Occipital lobe (tissue), 2 donors: ENCODE results near the gene HADH. TPM values are rescaled to one million over a fixed set of nuclear protein-coding genes. Genes with fewer than 3 reads are reported as not detected.
"Not testable (repeated sequence)": the region's sequence is repeated elsewhere in the genome, so short reads cannot be mapped to it uniquely, and the experiment has no call there.

Experiments
- DNase-seq: peaks from one replicate; lab custom pipeline; 2025; lab: John Stamatoyannopoulos, UW
- total RNA-seq: library from RNA; depleted of rRNA; stranded (reverse); fragments of >200 nt; gene quantifications from one replicate; pipeline ENCODE4 v1.2.3, GENCODE V29; 2014

HADH gene
- total RNA-seq, 1 donor from 2014 or later, result 10.1 TPM

DNA sequence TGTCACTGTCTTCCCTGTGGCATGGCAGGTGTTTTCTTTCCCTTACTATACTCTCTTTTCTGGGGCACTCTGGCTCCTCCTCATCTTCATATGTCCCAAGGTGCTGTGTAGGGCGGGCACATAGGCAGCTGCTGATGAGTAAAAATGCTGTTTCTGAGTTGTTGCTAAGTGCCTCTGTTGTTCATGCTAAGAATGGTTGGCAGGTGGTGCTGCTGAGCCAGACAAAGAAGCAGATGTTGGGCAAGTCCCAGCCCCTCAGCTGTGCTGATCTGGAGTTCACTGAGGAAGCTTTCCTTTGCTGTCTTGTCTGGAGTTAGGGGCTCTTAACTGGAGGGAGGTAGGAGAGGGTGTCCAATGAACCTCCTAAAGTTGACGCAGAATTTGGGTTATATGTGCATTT lies 40.6 kb downstream of the HADH start:
- no peak for DNase-seq

DNA sequence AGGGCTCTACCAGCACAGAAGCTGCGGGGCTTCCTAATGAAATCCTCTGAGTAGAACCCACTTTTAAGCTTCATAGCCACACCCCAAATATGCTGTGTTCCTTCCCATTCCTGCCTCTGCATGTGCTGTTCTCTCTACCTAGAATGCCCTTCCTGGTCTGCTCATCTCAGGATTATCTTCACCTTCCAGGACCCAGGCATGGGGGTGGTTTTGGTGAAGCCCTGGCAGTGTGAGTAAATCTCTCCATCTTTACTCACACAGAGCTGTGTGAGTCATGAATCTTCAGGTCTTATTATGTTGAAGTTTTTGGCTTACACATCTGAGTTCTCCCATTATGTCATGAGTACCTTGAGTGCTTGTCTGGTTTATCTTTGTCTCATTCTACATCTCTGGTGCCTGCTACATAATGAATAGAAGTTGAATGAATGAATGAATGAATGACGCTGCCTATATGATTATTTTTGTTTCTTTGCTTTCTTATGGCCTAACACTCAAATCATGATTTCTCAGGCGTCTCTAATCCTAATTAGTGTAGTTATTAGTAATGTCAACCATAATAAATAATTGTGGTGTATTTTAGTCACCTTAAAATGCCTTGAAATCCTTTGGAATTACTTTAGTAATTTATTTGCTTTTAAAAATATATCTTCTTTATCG lies 41.9 kb downstream of the HADH start:
- no peak for DNase-seq

DNA sequence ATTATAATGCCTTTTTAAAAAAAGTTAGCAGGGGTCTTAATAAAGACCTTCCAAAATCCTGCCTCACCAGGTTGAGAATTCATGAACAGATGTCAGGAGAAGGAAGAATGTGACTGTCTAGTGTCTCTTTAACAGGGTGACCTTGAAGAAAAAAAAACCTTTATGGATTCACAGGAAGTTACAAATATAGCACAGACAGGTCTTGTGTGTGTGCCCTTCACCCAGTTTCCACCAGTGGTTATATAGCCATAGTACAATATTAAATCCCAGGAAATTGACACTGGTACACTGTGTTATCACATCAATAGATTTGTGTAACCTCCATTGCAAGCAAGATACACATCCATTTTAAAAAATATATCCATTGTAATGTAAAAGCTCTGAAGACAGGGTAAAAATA lies 43.7 kb downstream of the HADH start:
- no peak for DNase-seq

DNA sequence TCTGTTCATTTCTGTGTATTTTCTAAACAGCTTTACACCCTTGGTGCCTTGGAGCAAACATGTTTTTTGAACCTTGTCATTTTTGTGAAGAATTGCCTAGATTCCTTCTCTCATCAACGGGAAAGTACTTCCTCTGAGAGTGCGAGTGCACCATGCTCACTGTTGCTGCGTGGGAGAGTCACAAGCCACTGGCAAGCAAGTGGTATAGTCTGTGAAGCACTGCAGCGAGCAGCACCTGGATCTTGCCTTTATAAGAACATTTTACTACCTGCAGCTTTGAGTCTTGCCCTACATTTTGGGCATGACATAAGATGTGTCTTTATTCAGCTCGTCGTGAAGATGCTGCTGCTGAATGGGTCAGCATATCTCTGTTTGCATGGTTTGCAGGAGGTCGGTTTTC lies 44.9 kb downstream of the HADH start:
- DNase-seq, result no peak

DNA sequence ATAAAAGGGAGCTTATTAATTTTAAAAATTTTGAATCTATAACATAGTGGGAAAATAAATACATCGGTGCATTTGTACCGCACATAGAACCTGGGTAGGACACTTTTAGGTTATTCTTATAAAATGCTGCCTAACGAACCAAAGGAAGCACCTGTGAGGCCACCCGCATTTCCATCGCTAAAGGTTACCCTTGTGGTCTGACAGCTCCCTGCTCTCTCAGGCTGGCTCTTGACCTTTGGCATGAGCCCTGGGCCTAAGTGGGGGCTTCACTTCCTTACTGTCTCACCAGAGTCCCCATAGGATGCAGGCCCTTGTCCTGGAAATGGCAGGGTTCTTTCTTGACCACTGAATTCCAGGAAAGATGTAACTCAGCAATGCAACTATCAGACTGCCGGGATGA lies 46.0 kb downstream of the HADH start:
- no peak for DNase-seq

DNA sequence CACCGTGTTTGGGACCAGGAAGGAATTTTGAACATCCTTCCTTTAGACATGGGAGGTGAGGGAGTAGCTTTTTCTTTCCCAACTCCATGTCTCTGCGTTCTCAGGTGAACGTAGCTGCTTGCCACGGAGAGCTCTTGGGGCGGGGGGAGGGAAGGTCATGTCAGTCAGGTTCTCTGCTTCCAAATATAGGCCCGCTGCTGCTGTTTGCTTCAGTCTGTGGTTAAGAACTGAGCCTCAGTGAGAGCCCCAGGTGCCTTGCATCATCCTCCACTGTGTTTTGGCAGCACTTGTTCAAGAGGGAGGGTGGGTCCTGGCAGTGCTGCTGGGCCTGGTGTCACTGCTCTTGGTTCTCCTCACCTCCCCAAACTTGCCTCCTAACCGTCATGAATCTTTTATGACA lies 46.5 kb downstream of the HADH start:
- DNase-seq, result no peak

DNA sequence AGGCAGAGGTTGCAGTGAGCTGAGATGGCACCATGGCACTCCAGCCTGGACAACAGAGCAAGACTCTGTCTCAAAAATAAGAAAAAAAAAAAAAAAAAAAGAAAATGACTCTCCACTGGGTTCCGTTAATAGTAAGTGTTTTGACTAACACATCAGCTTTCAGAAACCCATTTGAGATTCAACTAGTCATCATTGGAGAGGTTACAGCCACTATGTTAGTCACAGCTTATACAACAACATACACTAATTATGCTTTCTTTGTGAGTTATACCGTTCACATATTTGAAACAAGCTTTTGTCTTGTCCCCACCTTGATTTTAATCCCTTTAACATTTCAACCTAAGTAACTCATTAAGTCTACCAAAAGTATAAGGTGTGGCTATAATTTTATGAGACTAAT lies 48.2 kb downstream of the HADH start:
- DNase-seq, result no peak

DNA sequence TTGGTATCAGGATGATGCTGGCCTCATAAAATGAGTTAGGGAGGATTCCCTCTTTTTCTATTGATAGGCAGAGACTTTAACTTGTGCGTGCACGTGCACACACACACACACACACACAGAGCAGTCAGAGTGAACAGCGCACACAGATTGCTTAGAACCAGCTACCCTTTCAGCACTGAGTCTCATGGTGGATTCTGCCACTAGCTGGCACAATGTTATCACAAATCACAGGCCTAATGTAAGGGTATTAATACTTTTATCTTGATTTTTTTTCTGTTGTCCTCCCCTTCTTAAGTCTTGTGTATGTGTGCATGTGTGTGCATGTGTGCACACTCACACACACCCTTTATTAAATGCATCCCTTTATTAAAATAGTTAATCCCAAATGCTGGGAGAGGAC lies 53.2 kb downstream of the HADH start:
- no peak for DNase-seq

DNA sequence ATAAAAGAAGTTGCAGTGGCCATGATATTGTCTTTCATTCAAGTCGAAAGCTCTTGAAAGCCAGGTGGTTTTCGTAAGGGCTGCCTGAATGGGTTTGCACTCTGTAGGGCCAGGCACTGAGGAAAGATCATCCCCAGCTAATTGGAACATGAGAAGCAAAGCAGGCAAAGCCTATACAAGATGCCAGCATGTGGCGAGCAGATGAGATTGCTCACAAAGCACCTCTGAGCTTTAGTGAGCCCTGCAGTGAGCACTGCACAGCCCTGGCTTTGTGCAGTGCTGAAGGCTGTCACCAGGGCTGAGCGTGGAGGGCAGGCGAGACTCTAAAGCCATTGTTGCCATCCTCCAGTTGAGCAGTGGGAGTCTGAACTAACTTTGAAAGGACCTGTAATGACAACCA lies 53.8 kb downstream of the HADH start:
- no peak for DNase-seq

DNA sequence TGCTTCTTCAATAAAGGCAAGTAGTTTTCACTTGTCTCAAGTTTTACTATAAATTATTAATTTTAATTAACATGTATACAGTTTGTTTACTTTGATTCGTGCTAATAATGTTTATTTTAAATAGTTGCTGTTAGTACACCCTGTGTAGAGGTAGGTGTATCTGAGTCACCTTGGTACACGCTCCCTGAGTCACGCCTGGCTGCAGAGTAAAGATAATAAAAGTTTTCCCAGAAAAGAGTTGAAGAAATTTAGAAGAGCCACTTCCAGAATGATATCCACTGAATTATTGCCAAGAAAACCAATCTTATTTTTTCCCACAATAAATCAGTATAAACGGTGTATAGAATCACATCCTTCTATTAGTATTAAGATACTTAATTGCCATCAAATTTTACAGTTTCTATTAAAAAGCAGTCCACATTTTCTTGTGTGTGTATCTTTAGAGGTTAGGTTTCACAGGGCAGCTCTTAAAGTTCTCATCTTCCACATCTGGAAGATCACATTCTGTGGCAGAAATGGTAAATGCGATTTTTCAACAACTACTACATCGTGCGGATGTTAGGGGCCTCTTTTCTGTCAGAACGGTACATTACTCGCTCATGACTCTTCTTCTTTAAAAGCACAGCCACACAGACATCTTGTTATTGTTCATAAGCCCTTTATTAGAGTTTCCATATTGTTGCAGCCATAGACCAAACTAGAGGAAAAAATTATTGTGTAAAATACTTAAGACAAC lies 55.4 kb downstream of the HADH start:
- no peak for DNase-seq

DNA sequence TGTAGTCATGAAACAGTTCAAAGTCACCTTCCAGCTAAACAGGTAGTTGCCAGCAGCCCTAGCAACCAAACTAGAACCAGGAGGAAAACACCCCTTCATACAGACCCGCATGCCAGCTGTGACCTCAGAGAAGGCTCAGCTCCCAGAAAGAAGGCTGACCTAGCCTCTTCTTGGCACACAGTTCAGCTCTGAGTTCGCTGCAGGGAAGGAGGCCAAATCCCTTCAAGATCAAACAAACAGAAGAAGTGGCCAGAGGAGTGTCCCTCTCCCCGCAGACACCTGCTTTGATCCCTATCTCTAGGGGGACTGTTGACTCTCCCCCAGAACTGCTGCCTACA lies 56.0 kb downstream of the HADH start:
- DNase-seq, result no peak

DNA sequence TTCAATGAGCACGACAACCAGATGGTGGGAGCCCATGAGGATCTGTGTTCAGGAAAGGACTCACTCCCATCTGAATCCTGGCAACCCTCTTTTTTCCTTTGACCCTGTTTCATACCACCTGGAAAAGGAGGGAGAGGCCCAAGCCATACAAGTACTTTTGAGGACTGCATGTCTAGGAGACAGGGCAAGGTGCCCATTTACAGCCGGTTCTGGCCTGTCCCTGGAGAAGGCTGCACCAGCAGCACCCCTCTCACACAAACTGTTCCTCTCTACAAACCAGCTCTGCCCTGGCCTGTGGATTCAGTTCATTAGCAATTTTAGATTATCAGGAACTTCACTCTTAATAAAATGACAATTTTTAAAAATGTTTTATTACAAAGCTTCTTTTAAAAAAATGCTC lies 57.5 kb downstream of the HADH start:
- DNase-seq, result no peak

DNA sequence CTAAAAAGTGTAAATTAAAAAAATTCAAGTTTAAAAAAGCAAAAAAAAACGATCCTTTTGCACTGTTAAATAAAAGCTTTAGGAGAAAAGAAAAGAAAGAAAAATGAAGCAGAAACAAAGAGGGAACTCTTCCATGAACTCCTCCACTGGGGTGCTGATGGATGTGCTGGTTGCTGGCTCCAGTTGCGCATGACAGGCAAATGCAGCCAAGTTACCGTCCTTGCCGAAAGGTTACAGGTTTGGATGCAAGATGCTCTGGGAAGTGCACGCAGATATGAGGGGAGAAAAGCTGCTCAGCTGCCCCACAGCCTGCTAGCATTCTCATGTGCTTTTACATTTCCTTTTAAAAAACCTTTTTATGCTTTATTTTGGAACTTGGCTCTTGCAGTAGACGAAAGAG lies 58.5 kb downstream of the HADH start:
- DNase-seq, result no peak

DNA sequence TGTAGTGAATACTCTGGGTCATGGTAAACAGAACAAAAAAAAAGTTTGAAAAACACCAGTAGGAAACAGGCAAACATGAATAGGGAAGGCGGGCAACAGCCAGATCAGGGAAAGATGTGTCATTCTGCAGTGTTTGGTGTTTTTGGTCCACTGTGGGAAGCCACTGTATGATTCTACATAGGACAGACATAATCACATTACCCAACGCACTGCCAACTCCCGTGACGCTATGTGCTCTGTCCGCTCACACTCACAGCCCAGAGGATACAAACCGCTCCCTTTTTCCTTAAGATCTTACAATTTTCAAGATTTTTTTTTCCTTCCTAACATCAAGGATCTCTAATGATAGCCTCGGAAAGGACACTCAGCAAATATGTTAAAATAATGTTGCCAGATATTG lies 59.3 kb downstream of the HADH start:
- DNase-seq, result no peak

DNA sequence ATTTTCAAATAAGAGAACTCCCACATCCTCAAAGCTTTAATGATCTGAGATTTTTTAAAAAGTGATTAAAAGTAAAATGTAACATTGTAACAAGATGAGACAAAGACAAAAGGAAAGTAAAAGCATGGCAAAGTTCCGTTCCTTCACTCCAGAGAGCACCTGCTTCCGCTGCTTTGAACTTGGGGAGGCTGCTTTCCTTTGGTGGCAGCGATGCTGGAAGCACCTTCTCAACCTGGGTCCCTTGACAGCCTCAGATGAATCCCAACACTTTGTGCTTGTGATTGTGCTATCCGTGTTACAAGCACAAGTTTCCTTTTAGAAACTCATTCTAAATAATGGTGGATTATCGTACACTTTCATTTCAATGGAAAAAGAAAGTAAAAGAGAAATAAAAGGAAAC lies 59.7 kb downstream of the HADH start:
- no peak for DNase-seq

DNA sequence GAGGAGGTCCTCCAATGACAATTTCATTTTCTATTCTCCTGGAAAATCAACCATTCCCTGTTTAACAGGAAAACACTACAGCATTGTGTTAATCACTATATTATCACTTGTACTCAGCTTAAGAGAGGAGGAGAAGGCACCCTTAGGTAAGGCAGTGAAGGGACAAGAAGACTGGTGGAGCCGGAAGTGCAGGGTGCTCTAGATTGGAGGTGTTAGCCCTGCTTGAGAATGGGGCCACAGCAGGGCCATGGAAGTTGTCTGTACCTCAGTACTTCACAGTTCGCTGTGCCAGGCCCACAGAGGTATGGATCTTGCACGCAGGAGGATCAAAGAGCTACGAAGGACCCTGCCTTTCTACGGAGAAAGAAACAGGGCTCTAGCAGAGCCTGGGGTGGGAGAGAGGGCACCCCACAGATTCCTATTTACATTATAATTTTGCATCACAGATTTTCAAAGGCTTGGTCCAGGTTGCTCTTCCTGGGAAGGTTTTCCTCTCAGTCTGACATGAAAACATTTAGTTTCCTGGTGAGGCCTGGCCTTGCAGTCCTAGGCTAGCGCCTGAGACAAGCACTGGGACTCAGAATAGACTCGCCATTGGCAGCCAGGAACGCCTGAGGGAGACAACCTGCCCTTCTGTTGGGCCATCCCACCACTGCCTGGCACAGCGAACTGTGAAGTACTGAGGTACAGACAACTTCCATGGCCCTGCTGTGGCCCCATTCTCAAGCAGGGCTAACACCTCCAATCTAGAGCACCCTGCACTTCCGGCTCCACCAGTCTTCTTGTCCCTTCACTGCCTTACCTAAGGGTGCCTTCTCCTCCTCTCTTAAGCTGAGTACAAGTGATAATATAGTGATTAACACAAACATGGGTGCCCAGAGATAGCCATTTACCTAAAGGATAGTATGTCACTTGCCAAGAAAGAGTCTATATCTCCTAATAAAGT lies 60.8 kb downstream of the HADH start:
- not testable (repeated sequence) for DNase-seq

DNA sequence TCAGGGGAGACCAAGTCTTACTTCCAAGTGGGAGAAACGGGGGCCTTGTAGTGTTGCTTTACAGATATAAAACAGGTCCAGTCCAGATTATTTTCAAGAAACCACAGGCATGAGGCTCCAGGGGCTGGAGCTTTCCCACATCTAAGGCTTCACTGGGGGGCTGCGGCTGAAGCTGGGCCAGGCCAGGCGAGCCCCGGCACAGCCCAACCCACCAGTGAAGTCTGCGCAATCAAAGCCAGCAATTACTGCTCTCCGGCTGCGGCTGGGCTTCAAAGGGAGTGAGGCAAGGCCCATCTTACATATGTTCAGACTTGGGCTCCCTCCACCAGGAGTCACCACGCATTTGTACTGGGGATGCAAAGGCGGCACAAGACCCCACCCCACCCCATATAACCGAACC lies 61.7 kb downstream of the HADH start:
- DNase-seq, result no peak

DNA sequence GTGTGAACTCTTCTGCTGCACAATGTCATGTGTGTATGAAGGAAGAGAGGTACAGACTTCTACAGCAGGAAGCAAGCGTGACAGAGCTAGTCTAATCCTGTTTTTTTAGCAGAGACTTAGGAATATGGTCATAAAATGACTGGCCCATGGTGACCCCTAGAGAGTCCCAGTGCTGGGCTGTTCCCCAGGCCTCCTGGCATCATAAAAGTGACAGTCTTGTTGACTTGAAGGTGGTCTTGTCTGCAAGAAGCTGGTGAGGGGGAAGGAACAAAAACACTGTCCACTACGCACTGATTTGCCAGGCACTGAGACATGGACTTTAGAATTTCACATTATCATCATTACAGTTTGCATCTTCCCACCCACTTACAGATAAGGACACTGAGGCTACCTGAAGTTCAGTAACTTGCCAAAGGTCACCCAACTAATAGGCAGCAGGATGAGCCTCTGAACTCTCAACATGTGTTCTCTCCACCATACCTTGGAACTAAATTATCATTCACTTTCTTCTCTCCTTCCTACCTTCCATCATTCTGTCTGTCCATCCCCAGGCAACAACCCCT lies 63.0 kb downstream of the HADH start:
- no peak for DNase-seq

DNA sequence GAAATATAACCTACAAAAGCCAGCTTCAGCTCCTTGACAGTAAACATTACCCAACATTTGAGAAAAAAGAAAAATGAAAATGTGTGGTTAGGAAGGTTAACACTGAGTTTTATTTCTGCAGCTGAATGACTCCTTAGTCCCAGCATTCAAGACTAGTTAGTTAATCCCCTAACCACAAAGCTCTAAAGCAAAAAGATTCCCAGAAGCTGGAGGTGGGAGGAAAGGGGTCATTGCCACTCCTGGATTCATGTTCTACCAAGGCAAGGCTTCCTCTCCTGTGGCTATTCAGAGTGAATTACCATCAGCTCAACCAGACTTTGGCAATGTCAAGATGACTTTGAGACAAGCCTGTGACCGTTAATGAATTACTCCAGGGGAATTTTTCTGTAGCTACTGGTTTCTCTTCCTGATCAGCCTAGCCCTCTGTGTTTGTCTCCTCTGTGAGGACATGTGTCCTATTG lies 63.6 kb downstream of the HADH start:
- DNase-seq, result no peak

DNA sequence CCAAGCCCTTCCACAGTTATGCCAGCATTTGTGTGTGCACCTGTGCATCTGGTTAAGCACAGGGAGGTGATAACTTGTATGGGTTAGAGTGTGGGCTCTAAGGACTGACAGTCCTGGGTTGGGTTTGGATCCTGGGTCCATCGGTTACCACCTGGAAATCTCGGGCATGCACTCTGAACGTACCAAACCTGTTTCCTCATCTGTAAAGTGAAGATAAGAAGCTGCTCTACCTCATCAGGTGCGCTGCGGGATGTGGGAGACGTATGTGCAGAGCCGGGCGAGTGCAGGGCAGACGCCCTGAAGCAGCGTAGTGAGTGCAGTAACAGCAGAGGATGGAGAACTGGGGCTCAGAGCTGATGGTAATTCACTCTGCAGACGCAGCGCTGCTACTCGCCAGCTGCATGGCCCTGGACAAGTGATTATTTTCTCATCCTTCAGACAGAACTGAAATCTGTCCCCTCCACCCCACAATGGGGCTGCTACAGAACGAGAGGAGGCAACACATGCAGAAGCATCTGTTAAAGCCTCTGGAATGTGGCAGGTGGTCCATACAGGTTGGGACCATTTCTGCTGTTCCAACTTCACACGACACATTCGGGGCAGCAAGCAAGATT lies 64.4 kb downstream of the HADH start:
- no peak for DNase-seq

DNA sequence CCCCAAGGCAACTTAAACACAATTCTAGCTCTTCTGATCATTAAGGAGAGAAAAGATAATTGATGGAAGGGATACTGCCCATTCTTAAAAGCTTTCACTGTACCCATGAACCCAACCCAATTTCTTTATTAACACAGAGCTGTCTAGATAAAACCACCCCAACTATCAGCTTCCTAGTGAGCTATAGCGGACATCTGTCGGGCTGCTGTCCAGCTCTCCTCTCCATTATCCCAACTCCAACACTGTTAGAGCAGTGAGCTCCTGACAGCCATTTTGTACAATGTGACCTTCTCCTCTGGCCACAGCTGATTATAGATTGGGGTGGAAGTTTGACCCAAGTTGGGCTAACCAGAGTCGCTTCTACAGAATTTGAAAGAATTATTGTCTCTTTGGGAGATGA lies 66.1 kb downstream of the HADH start:
- DNase-seq, result no peak

DNA sequence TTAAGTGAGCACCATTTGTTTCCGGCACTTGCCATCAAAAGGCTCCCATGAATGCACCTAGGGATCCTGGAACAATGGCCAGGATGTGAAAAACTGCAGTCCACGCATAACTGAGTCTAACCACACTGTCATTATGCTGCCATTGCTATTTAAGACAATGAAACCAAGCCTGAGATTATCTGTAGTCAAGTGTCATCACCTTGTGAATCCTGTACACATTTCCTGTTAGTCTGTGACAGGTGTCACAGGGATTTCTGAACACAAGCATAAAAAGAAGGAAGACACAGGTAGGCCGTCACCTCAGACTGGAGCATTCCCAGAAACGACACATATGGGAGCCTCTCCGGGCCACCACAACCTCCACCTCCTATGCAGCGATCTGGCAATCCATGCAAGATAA lies 66.7 kb downstream of the HADH start:
- no peak for DNase-seq
